Measurements from ENCODE around the gene FAM222A. TPM values are rescaled to one million over a fixed set of nuclear protein-coding genes. Genes with fewer than 3 reads are reported as not detected.

FAM222A gene
- total RNA-seq, 1 experiment from 2014 or later = 18.0 TPM

DNA sequence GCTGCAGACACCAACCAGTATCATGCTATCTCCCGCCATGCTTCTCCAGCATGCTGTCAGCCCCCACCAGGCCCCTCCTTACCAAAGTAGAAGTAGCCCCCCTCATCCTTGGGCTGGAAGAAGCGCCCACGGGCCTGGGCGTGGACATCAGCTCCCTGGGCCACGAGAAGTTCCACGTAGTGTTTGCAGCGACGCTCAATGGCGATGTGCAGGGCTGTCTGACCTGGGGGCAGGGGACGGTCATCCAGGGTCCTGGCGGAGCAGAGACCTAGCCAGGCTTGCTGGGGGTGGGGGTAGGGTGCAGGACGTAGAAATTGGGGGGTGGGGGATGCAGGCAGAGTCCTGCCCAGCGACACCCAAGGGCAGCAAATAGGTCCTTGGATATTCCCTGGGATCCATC, 86.9 kb downstream of the FAM222A start:
- Mint-ChIP-seq H3K4me3 (ENCODE audit: unreplicated experiment) (no peak overlapping the region), H3K36me3 (ENCODE audit: insufficient read depth, unreplicated experiment) (no peaks in the 10 kb centered on the region), H3K9me3 (ENCODE audit: unreplicated experiment) (no peaks in the 10 kb centered on the region), H3K27ac (ENCODE audit: unreplicated experiment) (no peak overlapping the region), H3K27me3 (ENCODE audit: insufficient read depth, unreplicated experiment) (peaks cover 6% of the 10 kb centered on the region), H3K4me1 (ENCODE audit: low read depth, unreplicated experiment) (no peaks in the 10 kb centered on the region)
- DNase-seq = no peak
- POLR2A ChIA-PET = no interaction called here
- Histone ChIP-seq H3K4me1 (no peaks in the 10 kb centered on the region), H3K4me3 (ENCODE audit: low read depth, low read length) (no peak overlapping the region), H3K27me3 (replicated peaks; ENCODE audit: control insufficient read depth, insufficient read depth, low read length) (no peaks in the 10 kb centered on the region), H3K9me3 (no peaks in the 10 kb centered on the region), H3K36me3 (ENCODE audit: control insufficient read depth, insufficient read depth, low read length) (no peaks in the 10 kb centered on the region)
- CTCF ChIA-PET = interaction anchor here (0.6 kb wide), 1 partner anchor 30 kb away, joined by 6 read pairs; no protein-coding TSS in a partner anchor
- BruUV-seq (replicated peaks) = no TSS peak
- intact Hi-C loops (cut with micrococcal nuclease; ENCODE audit: unreplicated experiment) = no loop called here
- TF ChIP-seq, protein P1, sequence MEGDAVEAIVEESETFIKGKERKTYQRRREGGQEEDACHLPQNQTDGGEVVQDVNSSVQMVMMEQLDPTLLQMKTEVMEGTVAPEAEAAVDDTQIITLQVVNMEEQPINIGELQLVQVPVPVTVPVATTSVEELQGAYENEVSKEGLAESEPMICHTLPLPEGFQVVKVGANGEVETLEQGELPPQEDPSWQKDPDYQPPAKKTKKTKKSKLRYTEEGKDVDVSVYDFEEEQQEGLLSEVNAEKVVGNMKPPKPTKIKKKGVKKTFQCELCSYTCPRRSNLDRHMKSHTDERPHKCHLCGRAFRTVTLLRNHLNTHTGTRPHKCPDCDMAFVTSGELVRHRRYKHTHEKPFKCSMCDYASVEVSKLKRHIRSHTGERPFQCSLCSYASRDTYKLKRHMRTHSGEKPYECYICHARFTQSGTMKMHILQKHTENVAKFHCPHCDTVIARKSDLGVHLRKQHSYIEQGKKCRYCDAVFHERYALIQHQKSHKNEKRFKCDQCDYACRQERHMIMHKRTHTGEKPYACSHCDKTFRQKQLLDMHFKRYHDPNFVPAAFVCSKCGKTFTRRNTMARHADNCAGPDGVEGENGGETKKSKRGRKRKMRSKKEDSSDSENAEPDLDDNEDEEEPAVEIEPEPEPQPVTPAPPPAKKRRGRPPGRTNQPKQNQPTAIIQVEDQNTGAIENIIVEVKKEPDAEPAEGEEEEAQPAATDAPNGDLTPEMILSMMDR (IDR thresholded peaks at IDR 0.05; ENCODE audit: insufficient read depth in 1 of 2, low read depth in 1 of 2, low read length in 1 of 2, severe bottlenecking in 1 of 2, unreplicated experiment in 1 of 2) = no peak

DNA sequence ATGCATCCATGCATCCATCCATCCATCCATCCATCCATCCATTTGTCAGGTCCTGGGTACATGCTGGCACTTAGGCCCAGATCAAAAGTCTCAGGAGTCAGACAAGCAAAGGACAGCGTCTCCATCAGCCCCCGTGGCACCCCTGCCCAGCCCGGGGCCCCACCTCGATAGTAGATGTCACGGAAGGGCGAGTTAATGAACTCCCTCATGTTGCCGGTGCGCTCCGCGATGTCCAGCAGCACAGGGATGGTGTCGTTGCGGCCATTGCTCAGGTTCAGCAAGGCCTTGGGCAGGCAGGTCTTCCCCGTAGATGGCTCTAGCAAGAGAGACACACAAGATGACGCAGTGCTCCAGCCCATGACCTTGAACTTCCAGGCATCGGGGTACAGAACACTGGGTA, 89.2 kb downstream of the FAM222A start:
- DNase-seq = no peak
- no peaks in the 10 kb centered on the region for H3K9me3 ChIP-seq
- TF ChIP-seq, protein P1 (IDR thresholded peaks at IDR 0.05; ENCODE audit: insufficient read depth in 1 of 2, low read depth in 1 of 2, low read length in 1 of 2, severe bottlenecking in 1 of 2, unreplicated experiment in 1 of 2) = no peak
- ChIA-PET POLR2A (no interaction called here), CTCF (no interaction called here)
- no peaks in the 10 kb centered on the region for H3K27me3 ChIP-seq (replicated peaks; ENCODE audit: control insufficient read depth, insufficient read depth, low read length)
- peaks cover 4% of the 10 kb centered on the region for H3K27me3 Mint-ChIP-seq (ENCODE audit: insufficient read depth, unreplicated experiment)
- H3K9me3 Mint-ChIP-seq (ENCODE audit: unreplicated experiment) = no peaks in the 10 kb centered on the region
- intact Hi-C loops (cut with micrococcal nuclease; ENCODE audit: unreplicated experiment) = no loop called here
- no peaks in the 10 kb centered on the region for H3K36me3 Mint-ChIP-seq (ENCODE audit: insufficient read depth, unreplicated experiment)
- no peaks in the 10 kb centered on the region for H3K36me3 ChIP-seq (ENCODE audit: control insufficient read depth, insufficient read depth, low read length)
- H3K27ac Mint-ChIP-seq (ENCODE audit: unreplicated experiment) = no peak overlapping the region
- H3K4me1 ChIP-seq = no peaks in the 10 kb centered on the region
- H3K4me3 Mint-ChIP-seq (ENCODE audit: unreplicated experiment) = no peak overlapping the region
- H3K4me3 ChIP-seq (ENCODE audit: low read depth, low read length) = no peak overlapping the region
- H3K4me1 Mint-ChIP-seq (ENCODE audit: low read depth, unreplicated experiment) = no peaks in the 10 kb centered on the region
- no TSS peak for BruUV-seq (replicated peaks)

DNA sequence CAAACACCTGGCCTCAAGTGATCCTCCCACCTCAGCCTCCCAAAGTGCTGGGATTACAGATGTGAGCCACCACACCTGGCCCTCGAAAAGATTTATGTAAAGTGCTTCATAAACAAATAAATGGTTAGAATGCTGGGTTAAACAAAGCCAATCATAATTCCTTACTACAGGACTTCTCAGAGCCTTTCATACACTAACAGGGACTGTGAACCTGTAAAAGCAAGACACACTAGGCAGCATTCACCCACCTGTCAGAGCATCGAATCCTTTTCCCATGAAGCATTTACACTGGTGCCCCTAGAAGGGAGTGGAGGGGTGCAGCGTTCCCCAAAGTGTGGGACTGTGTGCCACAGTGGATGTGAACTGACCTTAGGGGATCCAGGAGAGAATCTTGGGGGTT, 90.1 kb downstream of the FAM222A start:
- no peak overlapping the region for H3K4me3 Mint-ChIP-seq (ENCODE audit: unreplicated experiment)

More for the DNA sequence above, 90.1 kb downstream of the FAM222A start:
- no peaks in the 10 kb centered on the region for H3K36me3 ChIP-seq (ENCODE audit: control insufficient read depth, insufficient read depth, low read length)
- BruUV-seq (replicated peaks) = no TSS peak
- TF ChIP-seq, protein P1 (IDR thresholded peaks at IDR 0.05; ENCODE audit: insufficient read depth in 1 of 2, low read depth in 1 of 2, low read length in 1 of 2, severe bottlenecking in 1 of 2, unreplicated experiment in 1 of 2) = no peak
- DNase-seq = no peak
- H3K4me1 Mint-ChIP-seq (ENCODE audit: low read depth, unreplicated experiment) = no peaks in the 10 kb centered on the region
- H3K9me3 Mint-ChIP-seq (ENCODE audit: unreplicated experiment) = no peaks in the 10 kb centered on the region
- no peaks in the 10 kb centered on the region for H3K27me3 ChIP-seq (replicated peaks; ENCODE audit: control insufficient read depth, insufficient read depth, low read length)
- ChIA-PET CTCF (interaction anchor here (0.7 to 5.2 kb wide), 2 partner anchors 42 to 238 kb away, joined by 3 to 43 read pairs; no protein-coding TSS in a partner anchor), POLR2A (no interaction called here)
- H3K4me3 ChIP-seq (ENCODE audit: low read depth, low read length) = no peak overlapping the region
- no peaks in the 10 kb centered on the region for H3K4me1 ChIP-seq
- H3K27me3 Mint-ChIP-seq (ENCODE audit: insufficient read depth, unreplicated experiment) = peaks cover 4% of the 10 kb centered on the region
- H3K36me3 Mint-ChIP-seq (ENCODE audit: insufficient read depth, unreplicated experiment) = no peaks in the 10 kb centered on the region
- intact Hi-C loops (cut with micrococcal nuclease; ENCODE audit: unreplicated experiment) = no loop called here
- H3K9me3 ChIP-seq = no peaks in the 10 kb centered on the region
- H3K27ac Mint-ChIP-seq (ENCODE audit: unreplicated experiment) = no peak overlapping the region

Measured in Caco-2 (cell line).